Right renal pelvis (tissue), 4 donors: ENCODE data around the gene TMEM132E. TPM values are rescaled to one million over a fixed set of nuclear protein-coding genes. Genes with fewer than 3 reads are reported as not detected.

Experiments
- DNase-seq, 4 donors: peaks; one replicate each; pipeline ENCODE4 v3.0.0-alpha.2; 2013; ENCODE audit warnings: low read depth in 4 of 4, low spot score in 3 of 4, missing footprints in 1 of 4
- polyA plus RNA-seq, 4 donors: library from polyadenylated mRNA; unstranded; fragments of 120-200 nt; gene quantifications; one replicate each; pipeline ENCODE4 v1.2.1, GENCODE V29; 2013; ENCODE audit not compliant: insufficient read length in 4 of 4

Gene TMEM132E
- polyA plus RNA-seq, 4 donors: 2.3 to 4.0 (median 3.4) TPM

- no peak for DNase-seq
Observed at GRCh38 chr17:34654276-34654880, 75.0 kb downstream of the TMEM132E start.

GRCh38 chr17:34654881-34655276 lies 75.5 kb downstream of the TMEM132E start:
- no peak for DNase-seq

DNA sequence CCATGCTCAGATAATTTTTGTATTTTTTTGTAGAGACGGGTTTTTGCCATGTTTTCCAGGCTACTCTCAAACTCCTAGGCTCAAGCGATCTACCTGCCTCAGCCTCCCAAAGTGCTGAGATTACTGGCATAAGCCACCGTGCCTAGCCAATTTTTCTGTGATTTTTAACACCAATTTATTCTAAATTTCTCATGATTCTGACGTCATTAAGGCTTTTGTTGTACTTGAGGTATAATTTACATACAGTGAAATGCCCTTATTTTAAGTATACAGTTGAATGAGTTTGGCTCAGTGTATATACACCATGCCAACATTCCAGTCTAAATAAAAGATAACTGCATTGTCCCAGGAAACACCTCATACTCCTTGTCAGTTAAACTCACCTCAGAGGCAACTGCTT lies 77.4 kb downstream of the TMEM132E start:
- no peak for DNase-seq

DNA sequence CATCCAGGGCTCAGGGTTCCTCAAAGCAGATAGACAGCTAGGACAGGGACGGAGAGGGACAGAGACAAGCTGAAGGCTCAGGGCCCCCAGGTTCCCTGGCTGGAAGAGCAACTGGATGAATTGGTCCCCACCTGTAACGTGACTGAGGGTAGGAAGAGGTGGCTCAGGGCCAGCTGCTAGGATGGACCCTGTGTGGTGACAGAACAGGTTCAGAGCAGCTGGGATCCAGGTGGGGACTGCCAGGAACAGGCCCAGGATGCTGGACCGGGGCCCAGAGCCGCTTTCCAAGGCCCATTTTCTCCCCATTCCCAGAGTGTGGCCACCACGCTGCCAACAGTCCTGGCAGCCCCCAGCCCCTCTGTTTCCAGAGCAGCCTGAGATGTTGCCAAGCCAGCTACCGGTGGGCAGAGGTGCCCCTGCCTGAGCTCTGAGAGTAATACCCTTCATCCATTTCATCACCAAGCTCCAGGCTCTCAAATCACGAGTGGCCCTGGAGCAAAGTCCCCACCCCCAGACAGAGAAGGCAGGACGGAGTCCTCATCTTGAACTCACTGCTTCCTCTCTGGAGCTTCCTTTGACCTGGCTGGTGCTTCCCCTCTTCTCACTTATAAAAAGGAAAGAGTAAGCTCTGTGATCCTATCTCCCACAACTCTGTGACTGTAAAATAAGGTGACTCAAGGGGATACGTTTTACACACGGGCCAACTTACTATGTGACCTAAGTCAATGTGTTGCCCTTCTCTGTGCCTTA lies 79.6 kb downstream of the TMEM132E start:
- no peak for DNase-seq

DNA sequence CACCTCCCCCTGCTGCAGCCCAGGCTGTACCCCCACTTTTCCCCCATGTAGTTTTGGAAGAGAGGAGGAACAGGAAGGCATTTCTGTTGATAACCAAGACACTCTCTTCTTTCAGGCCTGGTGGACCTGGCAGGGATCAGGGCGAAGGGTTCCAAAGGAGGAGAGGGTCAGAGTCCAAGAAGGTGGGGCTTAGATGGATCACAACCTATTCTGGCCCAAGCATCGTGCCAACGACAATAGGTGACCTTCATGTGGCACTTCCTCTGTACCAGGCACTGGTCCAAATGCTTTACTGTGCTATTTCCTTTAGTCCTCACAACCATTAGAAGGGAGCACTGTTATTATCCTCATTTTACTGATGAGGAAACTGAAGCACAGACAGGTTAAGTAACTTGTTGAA lies 84.3 kb downstream of the TMEM132E start:
- no peak for DNase-seq

DNA sequence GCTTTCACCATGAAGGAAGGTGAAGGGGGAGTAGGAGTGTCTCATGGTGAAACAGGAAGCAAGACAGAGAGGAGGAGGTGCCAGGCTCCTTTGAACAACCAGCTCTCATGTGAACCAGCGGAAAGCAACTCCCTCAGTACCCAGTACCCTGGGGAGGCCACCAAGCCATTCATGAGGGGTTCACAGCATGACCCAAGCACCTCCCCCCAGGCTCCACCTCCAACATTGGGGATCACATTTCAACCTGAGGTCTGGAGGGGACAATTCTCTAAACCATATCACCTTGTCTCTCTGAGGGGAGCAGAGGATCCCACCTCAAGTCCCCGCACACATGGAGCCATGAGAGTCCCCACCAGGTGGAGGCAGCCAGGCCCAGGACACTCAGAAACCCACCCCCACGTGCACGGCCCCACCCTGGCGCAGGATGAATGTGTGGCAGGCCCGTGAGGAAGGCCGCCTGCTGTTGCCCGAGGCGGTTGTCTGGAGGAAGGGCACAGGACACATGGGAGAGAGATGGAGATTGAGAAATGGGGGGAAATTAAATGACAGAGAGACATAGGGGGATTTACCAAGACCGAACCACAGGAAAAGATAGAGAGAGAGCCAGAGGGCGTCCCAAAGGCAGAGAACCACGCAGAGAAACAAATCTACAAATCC lies 85.9 kb downstream of the TMEM132E start:
- DNase-seq: no peak

GRCh38 chr17:34665819-34666763 lies 86.7 kb downstream of the TMEM132E start:
- no peak for DNase-seq

DNA sequence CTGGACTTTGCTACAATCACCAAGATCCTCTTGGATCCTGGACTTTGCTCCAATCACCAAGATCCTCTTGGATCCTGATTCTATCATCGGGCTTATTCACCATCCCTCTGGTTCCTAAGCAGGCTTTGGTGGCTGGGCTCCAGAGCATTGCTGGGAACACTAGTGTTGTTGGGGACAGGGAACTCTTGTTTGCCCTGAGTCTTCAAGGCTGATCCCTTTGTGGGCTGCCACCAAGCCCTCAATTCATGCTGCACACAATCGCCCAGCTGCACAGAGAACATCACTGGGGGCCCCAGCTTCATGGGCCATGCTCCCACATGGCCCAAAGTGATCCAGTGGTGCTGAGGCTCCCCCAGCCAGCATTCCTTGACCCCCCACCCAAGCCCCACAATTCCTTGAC lies 88.3 kb downstream of the TMEM132E start:
- DNase-seq: no peak

- DNase-seq: no peak
Observed at GRCh38 chr17:34668206-34668605, 88.8 kb downstream of the TMEM132E start.

GRCh38 chr17:34669511-34669910 lies 90.1 kb downstream of the TMEM132E start:
- no peak for DNase-seq

DNA sequence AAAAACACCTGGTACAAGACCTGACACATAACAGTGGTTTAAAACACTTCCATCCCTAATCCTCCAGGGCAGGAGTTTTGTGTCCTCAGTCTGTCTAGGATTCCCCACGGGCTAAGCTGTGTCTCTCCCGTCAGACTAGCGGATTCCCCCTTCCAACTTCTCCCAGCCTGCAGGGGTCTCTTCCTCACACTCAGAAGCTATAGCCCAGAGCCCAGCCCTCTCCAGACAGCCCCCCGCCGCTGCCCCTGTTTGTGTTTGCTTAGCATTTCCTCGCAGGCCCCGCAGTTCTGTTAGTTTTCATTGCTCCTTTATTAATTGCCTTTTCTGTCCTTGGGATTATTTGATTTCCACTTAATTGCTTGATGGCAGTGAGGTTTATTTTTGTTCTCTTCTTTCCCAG lies 91.2 kb downstream of the TMEM132E start:
- no peak for DNase-seq

- DNase-seq: no peak
Observed at GRCh38 chr17:34671191-34671590, 91.8 kb downstream of the TMEM132E start.

DNA sequence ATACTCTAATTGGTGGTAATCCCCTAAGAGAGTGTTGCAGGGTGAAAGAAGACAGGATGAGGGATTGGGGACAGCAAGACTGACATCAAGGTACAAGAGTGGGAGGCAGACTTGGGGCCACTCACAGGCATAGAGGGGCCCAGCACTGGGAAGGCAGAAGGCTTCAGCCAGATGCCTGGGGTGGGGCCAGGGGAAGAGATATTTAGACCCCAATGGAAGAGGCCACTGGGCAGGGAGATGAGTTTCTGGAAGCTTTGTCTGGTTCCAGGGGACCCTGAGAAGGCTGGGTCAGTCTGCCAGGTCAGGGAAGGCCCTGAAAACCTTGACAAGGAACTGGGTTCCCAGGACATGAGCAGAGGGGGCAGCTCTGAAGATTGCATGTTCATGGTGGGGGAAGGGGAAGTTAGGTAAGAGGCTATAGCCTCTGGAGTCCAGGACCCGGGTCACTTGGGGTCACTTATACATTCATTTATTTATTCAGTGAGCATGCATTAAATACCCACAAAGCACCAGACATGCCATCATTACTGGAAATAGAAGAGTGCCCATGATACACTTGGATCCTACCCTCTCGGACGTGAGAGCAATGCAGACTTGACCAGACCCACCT lies 92.9 kb downstream of the TMEM132E start:
- no peak for DNase-seq

GRCh38 chr17:34673516-34673915 lies 94.1 kb downstream of the TMEM132E start:
- DNase-seq: no peak

- DNase-seq: peak in 1 of 4 donors; percentile 16
Observed at GRCh38 chr17:34673995-34674890, 94.9 kb downstream of the TMEM132E start.

DNA sequence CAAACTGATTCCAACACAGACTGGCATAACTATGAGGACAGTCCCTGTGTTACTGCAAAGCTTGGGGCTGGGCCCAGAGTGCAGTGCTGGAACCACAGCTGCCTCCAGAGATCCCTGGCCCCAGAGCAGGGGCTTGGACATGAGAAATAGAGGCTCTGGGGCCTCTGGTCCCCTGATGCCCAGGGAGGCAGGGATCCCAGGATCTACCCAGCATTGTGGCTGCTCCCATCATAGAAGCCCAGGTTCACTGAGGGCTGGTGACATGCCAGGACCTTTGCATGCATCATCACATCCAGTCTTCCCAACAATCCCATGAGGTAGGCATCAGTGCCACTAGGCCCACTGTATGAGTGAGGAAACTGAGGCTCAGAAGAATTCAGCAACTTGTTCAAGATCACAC lies 95.8 kb downstream of the TMEM132E start:
- no peak for DNase-seq

GRCh38 chr17:34675605-34676004 lies 96.2 kb downstream of the TMEM132E start:
- no peak for DNase-seq

- DNase-seq: no peak
Observed at GRCh38 chr17:34680151-34680550, 100.8 kb downstream of the TMEM132E start.

- no peak for DNase-seq
Observed at GRCh38 chr17:34682305-34682704, 102.9 kb downstream of the TMEM132E start.
